NCI-H2196 treated with DMSO at 0.1 percent for 48 hours (cell line): ENCODE results near the gene MICAL1.

Source experiments
- DNase-seq: peaks from one replicate; lab custom pipeline; 2025; ENCODE audit not compliant: unreplicated experiment; lab: John Stamatoyannopoulos, UW

Gene MICAL1, protein sequence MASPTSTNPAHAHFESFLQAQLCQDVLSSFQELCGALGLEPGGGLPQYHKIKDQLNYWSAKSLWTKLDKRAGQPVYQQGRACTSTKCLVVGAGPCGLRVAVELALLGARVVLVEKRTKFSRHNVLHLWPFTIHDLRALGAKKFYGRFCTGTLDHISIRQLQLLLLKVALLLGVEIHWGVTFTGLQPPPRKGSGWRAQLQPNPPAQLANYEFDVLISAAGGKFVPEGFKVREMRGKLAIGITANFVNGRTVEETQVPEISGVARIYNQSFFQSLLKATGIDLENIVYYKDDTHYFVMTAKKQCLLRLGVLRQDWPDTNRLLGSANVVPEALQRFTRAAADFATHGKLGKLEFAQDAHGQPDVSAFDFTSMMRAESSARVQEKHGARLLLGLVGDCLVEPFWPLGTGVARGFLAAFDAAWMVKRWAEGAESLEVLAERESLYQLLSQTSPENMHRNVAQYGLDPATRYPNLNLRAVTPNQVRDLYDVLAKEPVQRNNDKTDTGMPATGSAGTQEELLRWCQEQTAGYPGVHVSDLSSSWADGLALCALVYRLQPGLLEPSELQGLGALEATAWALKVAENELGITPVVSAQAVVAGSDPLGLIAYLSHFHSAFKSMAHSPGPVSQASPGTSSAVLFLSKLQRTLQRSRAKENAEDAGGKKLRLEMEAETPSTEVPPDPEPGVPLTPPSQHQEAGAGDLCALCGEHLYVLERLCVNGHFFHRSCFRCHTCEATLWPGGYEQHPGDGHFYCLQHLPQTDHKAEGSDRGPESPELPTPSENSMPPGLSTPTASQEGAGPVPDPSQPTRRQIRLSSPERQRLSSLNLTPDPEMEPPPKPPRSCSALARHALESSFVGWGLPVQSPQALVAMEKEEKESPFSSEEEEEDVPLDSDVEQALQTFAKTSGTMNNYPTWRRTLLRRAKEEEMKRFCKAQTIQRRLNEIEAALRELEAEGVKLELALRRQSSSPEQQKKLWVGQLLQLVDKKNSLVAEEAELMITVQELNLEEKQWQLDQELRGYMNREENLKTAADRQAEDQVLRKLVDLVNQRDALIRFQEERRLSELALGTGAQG

DNA sequence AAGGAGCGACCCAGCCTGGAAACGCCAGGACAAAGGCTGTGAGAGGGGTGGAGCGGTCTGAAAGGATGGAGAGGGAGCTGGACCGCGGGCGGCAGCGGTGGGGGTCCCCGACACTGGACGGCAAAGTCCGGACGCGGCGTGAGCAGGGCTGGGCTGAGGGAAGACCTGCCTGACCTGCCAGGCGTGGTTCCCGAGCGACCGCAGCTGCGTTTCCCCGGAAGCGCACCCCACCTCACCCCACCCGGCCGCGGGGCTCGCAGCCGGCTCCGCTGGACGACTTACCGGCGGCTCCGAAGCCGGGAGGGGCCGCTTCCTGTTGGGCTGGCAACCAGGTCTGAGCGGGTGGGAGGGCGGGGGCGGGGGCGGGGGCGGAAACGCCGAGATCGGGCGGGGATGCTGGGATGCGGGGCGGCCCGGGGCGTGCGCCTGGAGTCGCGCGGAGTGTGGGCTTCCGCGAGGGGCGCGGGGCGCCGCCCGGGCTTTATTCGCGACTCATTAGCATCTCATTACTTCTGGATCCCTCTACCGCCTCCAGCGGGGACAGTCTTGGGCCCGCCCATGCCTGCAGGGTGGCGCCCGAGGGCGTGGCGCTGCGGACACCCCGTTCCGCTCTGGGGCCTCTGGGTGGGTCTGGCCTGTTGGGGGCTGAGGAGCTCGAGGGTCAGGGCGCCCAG lies at the start of gene MICAL1:
TSS of gene MICAL1 (minus strand) at position 336 of the 674 bp plus-strand sequence. CDS start 1,576 bp downstream, outside the sequence.
- DNase-seq = peak; percentile 52

DNA sequence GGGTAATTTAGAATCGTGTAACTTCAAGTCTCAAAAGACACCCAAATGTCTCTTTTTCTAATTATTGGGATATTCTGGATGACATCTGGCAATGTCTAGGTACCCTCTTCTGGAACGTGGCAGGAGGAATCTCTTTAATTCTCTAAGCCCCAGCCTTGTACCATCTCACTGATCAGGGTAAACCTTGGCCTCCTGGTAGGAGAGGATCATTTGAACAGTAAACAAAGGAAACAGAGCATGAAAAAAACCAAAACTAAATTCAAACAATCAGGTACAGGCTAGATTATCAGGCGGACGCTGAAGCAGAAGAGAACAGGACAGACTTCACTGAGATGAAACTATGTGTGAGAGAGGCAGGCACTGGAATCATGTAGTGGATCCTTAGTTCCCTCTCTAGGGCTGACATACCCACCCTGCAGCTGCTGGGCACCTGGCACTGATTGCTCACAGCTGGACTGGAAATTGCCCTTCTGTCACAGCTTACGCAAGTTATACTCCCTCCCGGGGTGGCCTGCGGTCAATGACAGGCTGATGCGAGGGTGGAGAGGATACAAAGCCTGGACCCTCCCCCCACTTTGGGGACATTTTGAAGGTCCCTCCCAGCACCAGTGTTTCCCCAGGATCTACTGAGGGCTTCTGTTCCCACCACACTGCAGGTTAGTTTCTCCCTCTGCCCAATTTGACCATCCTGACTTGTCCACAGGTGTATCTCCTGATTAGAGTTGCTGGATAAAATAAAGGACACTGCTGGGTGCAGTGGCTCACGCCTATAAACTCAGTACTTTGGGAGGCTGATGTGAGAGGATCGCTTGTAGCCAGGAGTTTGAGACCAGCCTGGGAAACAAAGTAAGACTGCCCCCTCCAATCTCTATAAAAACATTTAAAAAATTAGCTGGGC lies 48.0 kb upstream of the MICAL1 start:
- DNase-seq = no peak

DNA sequence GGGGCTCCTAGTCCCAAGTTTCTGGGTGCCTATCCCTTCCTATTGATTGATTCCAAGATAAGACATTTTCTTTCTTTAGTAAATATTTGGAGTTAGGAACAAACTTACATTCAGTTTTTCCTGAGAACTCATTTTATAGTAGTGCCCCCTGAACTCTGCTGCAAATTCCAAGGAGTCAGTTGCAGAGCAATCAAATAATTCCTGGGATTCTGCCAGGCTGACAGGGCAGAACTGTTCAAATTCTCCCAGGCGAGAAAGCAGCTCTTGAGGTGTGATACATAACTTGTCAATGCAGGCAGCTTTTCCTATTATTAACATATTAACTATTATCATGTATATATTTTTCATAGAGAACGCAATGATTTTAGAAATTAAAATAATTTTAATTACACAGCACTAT lies 43.4 kb upstream of the MICAL1 start:
- no peak for DNase-seq

- no peak for DNase-seq
These were observed 42.5 kb upstream of the MICAL1 start for GRCh38 chr6:109498052-109498451.

GRCh38 chr6:109496036-109496772 lies 40.6 kb upstream of the MICAL1 start:
- no peak for DNase-seq

DNA sequence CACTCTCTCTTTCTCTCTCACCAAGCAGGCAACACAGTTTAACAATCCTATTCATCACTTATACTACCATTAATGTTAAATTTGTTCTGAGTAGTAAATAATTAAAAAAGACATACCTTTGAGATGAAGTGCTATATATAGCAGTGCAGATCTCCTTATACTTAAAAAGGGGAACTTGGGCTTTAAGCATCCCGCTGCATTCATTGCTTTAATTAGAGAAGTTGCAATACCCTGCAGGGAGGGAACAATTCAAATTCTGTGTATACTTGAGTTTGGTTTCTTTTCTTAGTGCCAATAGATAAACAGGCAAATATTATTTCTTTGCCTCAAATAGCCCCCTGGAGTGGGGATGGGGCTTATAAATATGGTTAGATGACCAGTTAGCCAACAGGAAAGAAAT lies 38.3 kb upstream of the MICAL1 start:
- DNase-seq = no peak

DNA sequence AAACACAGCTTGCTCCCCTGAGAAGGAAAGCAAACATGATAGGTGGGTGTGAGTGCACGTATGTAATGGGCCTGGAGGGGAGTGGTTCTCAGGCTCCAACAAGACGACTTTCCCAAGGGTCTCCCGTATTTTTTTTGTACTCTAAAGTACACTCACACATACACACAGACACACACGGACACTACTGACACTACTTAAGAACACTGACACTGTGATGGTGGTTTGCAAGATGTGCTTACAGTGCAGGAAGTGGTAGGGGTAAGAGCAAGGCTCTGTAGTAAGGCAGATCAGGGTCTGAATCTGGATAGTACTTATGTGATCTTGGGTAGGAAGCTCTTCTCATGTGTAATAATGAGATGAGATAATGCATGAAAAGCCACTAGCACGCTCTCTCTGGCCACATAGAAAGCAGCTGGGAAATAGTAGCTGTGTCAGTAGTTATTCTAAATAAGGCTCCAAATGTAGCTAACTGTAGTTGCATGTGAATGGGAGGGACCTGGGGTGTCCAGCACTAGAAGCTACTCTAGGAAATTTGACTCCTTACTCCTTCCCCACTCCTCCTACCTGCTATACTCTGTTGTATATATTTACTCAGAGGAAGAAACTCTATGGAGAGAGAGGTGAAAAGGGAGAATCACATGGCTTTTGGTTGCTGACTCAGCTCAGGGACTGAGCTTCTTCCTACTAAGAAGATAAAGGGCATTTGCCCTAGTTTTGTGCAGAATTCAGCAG lies 35.8 kb upstream of the MICAL1 start:
- DNase-seq = peak; percentile 1

- no peak for DNase-seq
These were observed 35.1 kb upstream of the MICAL1 start for GRCh38 chr6:109490713-109491112.

- DNase-seq = no peak
These were observed 32.4 kb upstream of the MICAL1 start for GRCh38 chr6:109488001-109488400.

DNA sequence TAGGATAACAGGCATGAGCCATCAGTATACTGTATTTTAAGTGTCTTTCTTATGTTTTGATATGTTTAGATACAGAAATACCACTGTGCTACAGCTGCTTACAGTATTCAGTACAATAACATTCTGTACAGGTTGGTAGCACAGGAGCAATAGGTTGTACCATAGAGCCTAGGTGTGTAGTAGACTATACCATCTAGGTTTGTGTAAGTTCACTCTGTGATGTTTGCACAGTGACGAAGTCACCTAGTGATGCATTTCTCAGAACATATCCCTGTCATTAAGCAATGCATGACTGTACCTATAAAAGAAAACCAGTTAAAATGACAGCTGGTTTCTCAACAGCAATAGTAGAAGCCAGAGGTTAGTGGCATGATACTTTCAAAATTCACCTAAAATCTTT lies 30.5 kb upstream of the MICAL1 start:
- DNase-seq = no peak

DNA sequence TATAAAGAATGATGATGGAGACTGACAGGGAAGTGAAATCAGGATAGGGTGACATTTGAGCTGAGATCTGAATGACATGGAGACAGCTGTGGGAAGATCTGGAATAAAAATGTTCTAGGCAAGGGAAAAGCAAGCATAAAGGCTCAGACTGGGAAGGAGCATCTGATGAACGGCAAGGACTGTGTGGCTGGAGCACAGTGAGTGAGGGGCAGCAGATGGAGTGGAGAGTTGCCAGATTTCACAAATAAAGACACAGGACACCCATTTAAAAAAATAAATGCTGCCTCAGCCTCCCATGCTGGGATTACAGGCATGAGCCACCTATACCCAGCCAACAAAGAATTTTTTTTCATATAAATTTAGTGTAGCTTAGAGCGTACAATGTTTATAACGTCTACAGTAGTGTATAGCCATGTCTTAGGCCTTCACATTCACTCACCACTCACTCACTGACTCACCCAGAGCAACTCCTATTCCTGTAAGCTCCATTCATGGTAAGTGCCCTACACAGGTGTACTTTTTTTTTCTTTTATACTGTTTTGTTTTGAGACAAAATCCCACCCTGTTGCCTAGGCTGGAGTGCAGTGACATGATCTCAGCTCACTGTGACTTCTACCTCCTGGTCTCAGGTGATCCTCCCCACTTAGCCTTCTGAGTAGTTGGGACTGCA lies 29.8 kb upstream of the MICAL1 start:
- DNase-seq = no peak

DNA sequence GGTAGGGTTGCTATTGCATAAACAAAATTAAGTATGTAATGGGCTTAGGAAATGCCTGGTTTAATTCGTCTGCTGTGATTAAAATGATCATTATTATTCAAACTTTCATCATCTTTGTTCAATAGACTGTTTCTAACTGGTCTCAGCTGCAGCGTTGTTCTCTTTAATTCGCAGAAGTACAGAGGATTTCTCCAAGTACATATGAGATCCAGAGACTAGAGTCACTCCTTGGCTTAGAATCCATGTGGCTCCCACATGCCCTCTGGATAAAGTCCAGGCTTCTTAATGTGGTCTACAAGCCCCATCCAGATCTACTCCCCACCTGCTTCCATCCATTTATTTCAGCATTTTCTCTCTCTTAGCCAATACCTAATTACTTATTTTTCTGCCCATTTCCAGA lies 28.6 kb upstream of the MICAL1 start:
- DNase-seq = no peak

GRCh38 chr6:109483735-109484057 lies 28.1 kb upstream of the MICAL1 start:
- no peak for DNase-seq

GRCh38 chr6:109482905-109483734 lies 27.5 kb upstream of the MICAL1 start, which contains the start of gene ZBTB24:
ZBTB24 (minus strand) TSS chr6:109483219; CDS start chr6:109482026, 1,193 bp downstream.
- peak; percentile 80 for DNase-seq

DNA sequence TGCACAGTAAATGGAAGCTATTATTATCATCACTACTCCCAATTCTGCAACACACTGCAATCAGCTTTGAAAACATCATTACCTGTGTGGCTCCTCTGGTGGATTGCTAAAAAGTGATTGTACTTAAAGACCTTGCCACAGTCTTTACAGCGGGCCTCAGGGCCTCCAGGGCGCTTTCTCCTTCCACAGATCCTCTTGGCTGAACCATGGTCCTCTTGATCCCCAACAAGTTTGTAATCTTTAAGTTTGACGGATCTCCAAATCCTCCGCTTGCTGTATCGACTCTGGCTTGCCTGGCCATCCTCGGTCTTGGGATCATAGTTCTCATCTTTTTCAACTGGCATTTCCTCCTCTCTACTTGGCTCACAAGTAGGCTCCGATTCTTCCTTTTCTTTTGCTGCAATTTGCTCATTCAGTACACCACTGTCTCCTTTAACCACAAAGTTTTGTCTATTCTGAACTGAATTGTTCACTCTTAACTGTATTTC lies 25.5 kb upstream of the MICAL1 start:
- no peak for DNase-seq

DNA sequence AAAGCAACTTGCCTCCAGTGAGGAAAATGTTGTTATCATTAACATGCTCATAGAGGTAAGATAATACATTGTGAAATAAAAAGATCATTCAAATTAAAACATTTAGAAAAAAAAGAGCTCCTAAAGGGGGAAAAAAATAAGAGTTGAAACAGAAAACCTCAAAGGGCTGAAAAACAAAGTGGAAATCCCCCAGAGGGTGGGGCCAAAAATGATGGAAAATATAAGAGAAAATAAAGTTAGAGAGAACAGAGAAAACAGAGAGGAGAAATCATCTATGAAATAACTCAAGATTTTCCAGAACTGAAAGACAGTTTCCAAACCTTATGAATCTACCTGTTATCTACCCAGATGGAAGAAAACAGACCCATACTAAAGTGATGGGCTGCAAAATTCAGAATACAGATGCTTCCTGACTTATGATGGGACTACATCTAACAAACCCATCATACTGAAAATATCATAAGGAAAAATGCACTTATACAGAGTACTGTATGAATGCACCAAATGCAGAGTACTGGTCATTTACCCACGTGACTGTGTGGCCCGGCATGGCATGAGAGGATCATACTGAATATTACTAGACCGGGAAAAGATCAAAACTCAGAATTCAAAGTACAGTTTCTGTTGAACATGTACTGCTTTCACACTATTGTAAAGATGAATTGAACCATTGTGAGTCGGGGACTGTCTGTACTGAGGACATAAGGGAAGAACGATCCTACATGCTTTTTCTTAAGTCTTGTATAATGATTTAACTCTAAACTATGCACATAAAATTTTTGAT lies 23.5 kb upstream of the MICAL1 start:
- no peak for DNase-seq
